GM12878 (cell line): ENCODE measurements around the gene HIVEP2. TPM values are rescaled to one million over a fixed set of nuclear protein-coding genes. Genes with fewer than 3 reads are reported as not detected.
A peak's percentile ranks its signal among the peaks of the same experiment; 100 is the strongest.

Experiments used
- NBN ChIP-seq: fragments of 450-650 bp; IDR thresholded peaks from 2 replicates; pipeline ENCODE4 v1.6.1; 2016
- NFXL1 ChIP-seq: fragments of 450-650 bp; IDR thresholded peaks from 2 replicates; pipeline ENCODE4 v1.6.1; 2017; ENCODE audit warnings: antibody characterized with exemption, mild to moderate bottlenecking, borderline replicate concordance
- NR2C2 ChIP-seq: IDR thresholded peaks from 2 replicates; pipeline ENCODE4 v1.6.1; 2011; ENCODE audit warnings: borderline replicate concordance, low read depth; ENCODE audit not compliant: control insufficient read depth, insufficient read length
- PAX8 ChIP-seq: fragments of 450-650 bp; IDR thresholded peaks from 2 replicates; pipeline ENCODE4 v1.6.1; 2017; ENCODE audit warnings: mild to moderate bottlenecking, moderate library complexity
- POLR2A ChIP-seq: IDR thresholded peaks from 2 replicates; pipeline ENCODE4 v1.6.1; 2011; ENCODE audit warnings: low read depth, mild to moderate bottlenecking, low read length
- POLR2AphosphoS5 ChIP-seq: IDR thresholded peaks from 2 replicates; pipeline ENCODE4 v1.6.1; 2011; ENCODE audit warnings: mild to moderate bottlenecking, low read length, inconsistent platforms
- RB1 ChIP-seq: fragments of 450-650 bp; formaldehyde crosslinking; IDR thresholded peaks from 2 replicates; pipeline ENCODE4 v1.6.1; 2017; ENCODE audit warnings: mild to moderate bottlenecking, borderline replicate concordance
- SMAD5 ChIP-seq: IDR thresholded peaks from 2 replicates; pipeline ENCODE4 v1.6.1; 2016; ENCODE audit warnings: antibody characterized with exemption, low read depth
- SUPT20H ChIP-seq: IDR thresholded peaks from 2 replicates; pipeline ENCODE4 v1.6.1; 2011; ENCODE audit warnings: low read depth, mild to moderate bottlenecking, low read length, moderate library complexity, borderline replicate concordance; ENCODE audit not compliant: control insufficient read depth
- TAF1 ChIP-seq: IDR thresholded peaks from 2 replicates; pipeline ENCODE4 v1.6.1; 2011; ENCODE audit warnings: mild to moderate bottlenecking, low read depth, low read length, borderline replicate concordance
- polyA plus RNA-seq, 11 experiments: library from polyadenylated mRNA; depleted of rRNA in 4 of 11; unstranded in 6 of 11; stranded (reverse) in 5 of 11; fragments of >200 nt; fragmentation: Nextera tagmentation in 4 of 11; fragmentation: Illumina TruSeq in 1 of 11; extraction: Ambion mirVana in 4 of 11; extraction: Trizol in 1 of 11; gene quantifications; 1 replicate in 1 of 11; 2 replicates in 10 of 11; pipeline versions ENCODE4 v1.2.1 to v1.2.3, GENCODE V29; 2011 to 2016; ENCODE audit warnings: inconsistent platforms in 2 of 11, missing spikeins in 2 of 11, low read depth in 1 of 11
- total RNA-seq, 4 experiments: library from RNA; depleted of rRNA in 3 of 4; stranded (reverse); fragments of >200 nt in 3 of 4; fragmentation: Illumina TruSeq in 1 of 4; extraction: Trizol in 1 of 4; gene quantifications; 2 replicates each; pipeline versions ENCODE4 v1.2.1 to v1.2.3, GENCODE V29; 2013 to 2021
- TF ChIP-seq, protein P1 (sequence below): IDR thresholded peaks from 2 replicates; pipeline ENCODE4 v1.6.1; 2012; ENCODE audit warnings: low read depth, low read length, improper control_type of control experiment
- TF ChIP-seq, protein P2 (sequence below): fragments of 150-350 bp; IDR thresholded peaks from 2 replicates; pipeline ENCODE4 v1.6.1; 2014; ENCODE audit warnings: mild to moderate bottlenecking, low read depth, low read length
- TF ChIP-seq, protein P3 (sequence below): IDR thresholded peaks from 2 replicates; pipeline ENCODE4 v1.6.1; 2011; ENCODE audit warnings: mild to moderate bottlenecking, low read depth, low read length, moderate library complexity; ENCODE audit not compliant: insufficient replicate concordance
- TF ChIP-seq, protein P4 (sequence below): fragments of 450-650 bp; IDR thresholded peaks from 2 replicates; pipeline ENCODE4 v1.6.1; 2016; ENCODE audit warnings: mild to moderate bottlenecking

HIVEP2 gene
- total and polyA plus RNA-seq, 10 of the 15 experiments (the other 5 are each of a cell fraction or from before 2014, with no cell fraction given) = 1.2 to 15.7 (median 10.2) TPM

DNA sequence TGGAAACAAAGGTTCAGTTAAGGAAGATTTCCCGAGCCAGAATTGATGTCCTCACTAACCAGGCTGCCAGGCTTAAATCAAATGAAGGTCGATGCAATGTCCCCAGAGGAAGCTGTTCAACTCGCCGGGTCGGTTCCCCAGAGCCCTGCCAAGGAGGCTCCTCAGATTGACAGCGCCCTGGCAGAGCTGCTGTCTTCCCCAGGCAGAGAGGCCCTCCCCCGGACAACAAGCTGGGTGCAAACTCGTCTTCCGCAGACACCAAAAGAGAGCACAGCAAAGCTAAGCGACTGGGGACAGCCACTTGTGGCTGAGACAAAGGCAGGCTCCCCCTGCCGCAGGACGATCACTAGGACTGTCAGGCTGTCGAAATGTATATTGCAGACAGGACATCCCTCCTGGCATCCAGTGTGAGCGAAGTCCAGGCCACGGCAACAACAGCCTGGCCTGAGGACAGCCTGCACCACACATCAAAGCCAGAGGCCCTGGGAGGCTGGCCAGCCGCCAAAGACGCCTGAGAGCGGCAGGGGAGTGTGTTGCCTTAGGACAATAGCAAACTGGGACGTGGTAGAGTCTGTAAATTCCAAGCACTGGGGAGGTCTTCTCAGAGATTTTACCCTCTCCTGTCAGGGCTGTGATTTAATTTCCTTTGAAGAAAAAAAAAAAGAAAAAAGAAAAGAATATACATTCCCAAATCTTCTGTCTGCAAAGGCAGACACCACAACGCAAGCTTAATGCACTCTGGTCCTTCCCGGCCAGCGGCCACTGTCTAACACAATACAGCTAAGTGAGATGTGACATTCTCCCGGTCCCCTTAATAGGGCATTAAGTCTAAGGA is 99.1 kb downstream of the HIVEP2 start (continued):
- TF ChIP-seq, protein P1, sequence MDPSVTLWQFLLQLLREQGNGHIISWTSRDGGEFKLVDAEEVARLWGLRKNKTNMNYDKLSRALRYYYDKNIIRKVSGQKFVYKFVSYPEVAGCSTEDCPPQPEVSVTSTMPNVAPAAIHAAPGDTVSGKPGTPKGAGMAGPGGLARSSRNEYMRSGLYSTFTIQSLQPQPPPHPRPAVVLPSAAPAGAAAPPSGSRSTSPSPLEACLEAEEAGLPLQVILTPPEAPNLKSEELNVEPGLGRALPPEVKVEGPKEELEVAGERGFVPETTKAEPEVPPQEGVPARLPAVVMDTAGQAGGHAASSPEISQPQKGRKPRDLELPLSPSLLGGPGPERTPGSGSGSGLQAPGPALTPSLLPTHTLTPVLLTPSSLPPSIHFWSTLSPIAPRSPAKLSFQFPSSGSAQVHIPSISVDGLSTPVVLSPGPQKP = no peak
- TF ChIP-seq POLR2AphosphoS5 (peak; percentile 86), SUPT20H (no peak), NR2C2 (no peak), NFXL1 (no peak), POLR2A (peak; percentile 67), NBN (0 out of 2 replicates have a peak, but pooled peaks have one; percentile 4), SMAD5 (no peak), TAF1 (no peak), PAX8 (no peak), RB1 (no peak)
- TF ChIP-seq, protein P2, sequence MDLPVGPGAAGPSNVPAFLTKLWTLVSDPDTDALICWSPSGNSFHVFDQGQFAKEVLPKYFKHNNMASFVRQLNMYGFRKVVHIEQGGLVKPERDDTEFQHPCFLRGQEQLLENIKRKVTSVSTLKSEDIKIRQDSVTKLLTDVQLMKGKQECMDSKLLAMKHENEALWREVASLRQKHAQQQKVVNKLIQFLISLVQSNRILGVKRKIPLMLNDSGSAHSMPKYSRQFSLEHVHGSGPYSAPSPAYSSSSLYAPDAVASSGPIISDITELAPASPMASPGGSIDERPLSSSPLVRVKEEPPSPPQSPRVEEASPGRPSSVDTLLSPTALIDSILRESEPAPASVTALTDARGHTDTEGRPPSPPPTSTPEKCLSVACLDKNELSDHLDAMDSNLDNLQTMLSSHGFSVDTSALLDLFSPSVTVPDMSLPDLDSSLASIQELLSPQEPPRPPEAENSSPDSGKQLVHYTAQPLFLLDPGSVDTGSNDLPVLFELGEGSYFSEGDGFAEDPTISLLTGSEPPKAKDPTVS = no peak
- TF ChIP-seq, protein P3, sequence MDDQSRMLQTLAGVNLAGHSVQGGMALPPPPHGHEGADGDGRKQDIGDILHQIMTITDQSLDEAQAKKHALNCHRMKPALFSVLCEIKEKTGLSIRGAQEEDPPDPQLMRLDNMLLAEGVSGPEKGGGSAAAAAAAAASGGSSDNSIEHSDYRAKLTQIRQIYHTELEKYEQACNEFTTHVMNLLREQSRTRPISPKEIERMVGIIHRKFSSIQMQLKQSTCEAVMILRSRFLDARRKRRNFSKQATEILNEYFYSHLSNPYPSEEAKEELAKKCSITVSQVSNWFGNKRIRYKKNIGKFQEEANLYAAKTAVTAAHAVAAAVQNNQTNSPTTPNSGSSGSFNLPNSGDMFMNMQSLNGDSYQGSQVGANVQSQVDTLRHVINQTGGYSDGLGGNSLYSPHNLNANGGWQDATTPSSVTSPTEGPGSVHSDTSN = peak; percentile 70
- TF ChIP-seq, protein P4, sequence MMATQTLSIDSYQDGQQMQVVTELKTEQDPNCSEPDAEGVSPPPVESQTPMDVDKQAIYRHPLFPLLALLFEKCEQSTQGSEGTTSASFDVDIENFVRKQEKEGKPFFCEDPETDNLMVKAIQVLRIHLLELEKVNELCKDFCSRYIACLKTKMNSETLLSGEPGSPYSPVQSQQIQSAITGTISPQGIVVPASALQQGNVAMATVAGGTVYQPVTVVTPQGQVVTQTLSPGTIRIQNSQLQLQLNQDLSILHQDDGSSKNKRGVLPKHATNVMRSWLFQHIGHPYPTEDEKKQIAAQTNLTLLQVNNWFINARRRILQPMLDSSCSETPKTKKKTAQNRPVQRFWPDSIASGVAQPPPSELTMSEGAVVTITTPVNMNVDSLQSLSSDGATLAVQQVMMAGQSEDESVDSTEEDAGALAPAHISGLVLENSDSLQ = peak; percentile 92
